PFSK-1 (cell line): ENCODE measurements around the gene BNIP5.

Source experiments
- POLR2AphosphoS5 ChIP-seq: IDR thresholded peaks from 2 replicates; pipeline ENCODE4 v1.6.1; 2012; ENCODE audit warnings: low read depth, mild to moderate bottlenecking, control low read depth, low read length, moderate library complexity
- REST ChIP-seq, 2 experiments: IDR thresholded peaks; 2 replicates each; pipeline versions ENCODE4 v1.6.1 to v1.8.0; 2011 to 2012; ENCODE audit warnings: low read depth in 2 of 2, low read length in 2 of 2, control low read depth in 1 of 2, inconsistent platforms in 1 of 2, mild to moderate bottlenecking in 1 of 2, moderate library complexity in 1 of 2; ENCODE audit not compliant: insufficient read depth in 1 of 2
- TAF1 ChIP-seq: IDR thresholded peaks from 2 replicates; pipeline ENCODE4 v1.6.1; 2012; ENCODE audit warnings: low read length, control low read depth, borderline replicate concordance; ENCODE audit not compliant: insufficient read depth

DNA sequence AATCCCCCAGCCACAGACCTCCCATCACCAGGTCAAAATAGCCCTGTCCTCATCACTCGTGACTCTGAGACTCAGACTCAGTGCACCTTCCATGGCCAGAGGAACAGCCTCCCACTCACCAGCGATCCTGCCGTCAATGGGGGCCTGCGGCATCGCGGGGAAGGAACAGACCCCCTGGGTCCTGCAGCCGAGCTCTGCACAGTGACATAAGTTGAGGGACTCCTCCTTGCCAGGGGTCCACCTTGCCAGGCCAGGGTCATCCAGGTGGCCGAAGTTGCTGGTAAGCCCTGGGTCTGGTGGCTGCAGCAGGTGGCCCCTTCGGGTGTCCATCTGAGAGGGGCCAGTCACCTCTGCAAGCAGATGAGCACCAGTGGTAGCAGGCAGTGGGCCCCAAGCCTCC, 34.5 kb upstream of the BNIP5 start:
- TF ChIP-seq POLR2AphosphoS5 (no peak), REST (IDR thresholded peaks at IDR 0.05; ENCODE audit: insufficient read depth in 1 of 2, low read depth in 2 of 2, low read length in 2 of 2) (no peak), TAF1 (no peak)
